GM21737 (cell line): Measurements from ENCODE around the gene PEX14.

Experiments
- ATAC-seq: cut with Tn5 transposase; IDR thresholded peaks from one replicate; pipeline ENCODE4 v1.9.1; 2021; ENCODE audit warnings: mild to moderate bottlenecking, moderate library complexity; ENCODE audit not compliant: unreplicated experiment

Gene PEX14

DNA sequence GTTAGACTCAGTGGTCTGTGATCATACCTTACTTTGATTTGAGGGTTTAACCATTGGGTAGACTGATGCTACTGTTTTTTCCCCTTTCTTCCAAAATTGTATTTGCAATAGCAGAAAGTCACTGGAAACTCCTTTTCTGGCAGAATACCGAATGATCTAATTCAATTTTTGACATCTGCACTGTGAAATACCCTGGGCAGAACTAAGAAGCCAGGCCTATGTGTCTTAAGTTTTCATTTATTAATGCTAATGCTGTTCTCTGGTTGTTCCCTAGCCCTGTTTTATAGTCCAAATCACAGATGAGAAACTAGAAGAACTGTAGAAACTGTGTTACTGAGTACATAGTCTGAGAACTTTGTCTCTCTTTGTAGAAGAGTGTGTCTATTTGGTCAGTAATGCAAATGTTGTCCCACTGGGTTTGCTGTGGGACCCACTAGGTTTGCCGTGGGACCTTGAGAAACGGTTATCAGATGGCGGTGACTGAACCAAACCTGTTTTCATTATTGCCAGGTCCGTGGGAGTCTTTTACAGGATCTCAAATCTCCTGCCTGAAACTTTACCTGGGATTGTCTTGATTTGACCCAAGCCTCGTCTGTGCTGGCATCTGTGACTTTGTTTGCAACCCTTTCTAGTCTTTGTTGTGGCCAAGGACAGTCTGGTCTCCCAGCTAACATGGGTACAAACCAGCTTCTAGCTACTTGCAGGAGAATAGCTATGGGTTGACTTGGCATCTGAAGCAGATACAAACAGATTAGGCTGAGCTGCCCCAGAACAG is 41.4 kb downstream of the PEX14 start:
- ATAC-seq: no peak

DNA sequence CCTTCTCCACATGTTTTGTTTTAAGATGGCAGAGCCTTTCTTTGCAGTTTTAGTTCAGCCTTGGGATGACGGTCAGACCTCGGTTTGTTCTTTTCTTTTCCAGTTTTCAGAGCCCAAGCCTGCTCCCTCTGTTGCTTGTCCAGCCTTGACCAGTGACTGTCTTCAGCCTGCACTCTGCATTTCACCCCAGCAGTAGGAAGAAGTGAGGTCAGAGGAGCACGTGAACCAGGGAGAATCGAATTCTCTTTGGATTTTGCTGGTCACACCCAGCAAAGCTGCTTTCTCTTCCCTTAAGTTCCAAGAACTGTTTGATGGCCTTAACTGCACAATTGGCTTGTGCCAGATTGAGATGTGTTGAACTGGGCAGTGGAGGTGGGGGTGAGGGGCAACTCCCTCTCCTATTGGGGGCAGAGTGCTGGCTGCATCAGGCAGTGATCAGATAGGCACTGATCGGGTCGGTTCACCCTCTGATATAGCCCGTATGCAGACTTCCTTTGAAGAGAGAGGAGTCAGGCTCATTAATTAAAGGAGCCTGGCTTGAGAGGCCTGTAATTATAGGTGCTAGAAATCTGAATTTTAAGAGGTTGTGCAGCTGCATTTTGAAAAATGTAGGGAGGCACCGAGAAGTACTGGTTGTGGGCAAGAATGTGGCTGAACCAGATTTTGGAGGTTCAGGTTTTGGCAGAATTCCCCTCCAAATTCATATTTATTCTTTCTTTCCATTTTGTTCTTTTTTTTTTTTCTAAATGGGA is 42.4 kb downstream of the PEX14 start:
- no peak for ATAC-seq

DNA sequence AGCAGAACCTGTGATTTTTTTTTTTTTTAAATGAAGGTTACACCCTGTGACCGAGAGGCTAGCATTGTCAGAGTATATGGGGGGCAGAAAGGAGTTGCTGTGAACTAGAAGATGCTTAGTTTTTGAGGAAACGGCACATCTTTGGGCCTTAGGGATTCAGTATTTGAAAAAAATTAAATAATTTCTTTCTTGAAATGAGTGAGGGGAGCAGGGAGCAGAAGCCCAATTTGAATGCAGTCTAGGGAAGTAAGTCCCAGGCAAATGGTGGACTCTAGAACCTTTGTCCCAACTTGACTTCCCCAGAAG is 42.9 kb downstream of the PEX14 start:
- ATAC-seq: no peak

DNA sequence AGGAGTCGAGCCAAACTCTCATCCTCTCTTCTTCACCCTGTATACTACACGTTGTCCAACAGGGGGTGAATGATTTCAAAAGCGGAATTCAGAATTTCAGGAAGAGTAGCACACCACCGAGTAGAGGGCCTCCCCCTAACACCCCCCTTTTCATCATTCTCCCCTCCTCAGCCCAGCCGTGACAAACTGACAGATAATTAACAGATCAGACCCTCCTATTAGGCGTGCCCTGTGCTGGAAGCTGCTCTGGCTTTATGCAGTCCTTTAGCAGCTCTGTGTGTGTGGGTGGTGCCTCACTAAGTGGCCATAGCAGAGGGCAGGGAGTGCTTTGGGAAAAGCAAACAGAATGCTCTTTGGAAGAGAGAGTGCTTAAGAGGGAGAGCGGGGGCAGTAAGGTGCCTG is 44.3 kb downstream of the PEX14 start:
- no peak for ATAC-seq

DNA sequence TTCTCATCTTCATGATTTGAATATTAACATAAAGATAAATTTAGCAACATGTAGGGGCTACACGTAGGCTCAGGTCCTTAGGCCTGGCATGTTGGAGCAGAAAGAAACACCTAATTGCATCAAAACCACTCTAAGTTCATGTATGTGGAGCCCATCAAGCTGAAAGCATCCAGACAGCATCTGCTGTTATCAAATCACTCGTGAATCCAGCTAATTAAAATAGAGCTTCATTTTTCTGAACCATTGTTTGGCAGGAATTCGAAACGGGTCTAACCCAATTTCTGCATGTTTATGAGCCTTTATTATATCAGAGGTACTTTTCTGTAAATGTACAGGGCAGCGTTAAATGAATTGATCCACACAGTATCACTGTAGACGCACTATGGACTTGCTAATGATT is 45.7 kb downstream of the PEX14 start:
- no peak for ATAC-seq

DNA sequence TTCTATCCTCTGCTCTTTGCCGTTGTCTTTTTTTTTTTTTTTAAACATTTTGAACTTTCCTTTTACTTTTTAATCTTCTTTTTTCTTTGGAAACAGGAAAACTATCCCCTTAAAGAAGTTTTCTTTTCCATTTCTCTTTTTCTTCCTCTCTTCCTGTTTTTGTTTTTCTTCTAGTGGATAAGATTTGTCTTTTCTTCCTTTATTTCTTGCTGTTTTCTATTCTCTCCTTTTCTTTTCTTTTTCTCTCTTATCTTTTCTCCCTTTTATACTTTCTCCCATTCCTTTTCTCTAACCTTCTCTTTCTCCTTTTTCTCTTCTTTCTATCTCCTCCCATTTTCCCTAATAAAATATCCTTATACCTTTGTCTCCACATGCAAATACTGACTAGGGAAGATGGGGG is 46.2 kb downstream of the PEX14 start:
- ATAC-seq: no peak

DNA sequence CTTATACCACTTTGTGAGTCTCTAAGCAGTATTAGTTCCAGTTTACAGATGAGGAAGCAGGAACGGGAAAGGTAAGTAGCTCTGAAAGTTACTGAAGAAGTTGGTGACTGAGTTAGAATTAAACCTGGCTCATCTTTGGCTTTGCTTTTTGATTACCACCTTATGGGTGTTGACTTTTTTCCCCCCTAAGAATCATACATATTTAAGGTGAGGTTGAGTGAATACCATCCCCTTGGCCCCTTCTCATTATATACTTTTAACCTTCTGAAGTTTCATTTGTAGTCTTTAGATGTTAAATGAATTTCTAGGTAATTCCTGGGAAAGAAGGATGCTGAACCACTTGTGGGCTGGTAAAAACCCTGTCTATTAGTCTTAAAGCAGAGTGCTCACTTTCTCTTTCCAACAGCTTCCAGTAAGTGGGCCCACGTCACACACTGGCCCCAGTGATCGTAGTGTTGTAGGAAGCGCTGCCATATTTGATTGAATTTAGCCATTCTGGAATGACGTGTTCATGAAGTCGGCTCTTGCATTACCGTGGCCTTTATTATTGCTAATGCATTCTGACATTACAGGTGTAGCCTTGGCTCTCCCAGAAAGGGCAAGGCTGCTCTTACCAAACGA is 46.9 kb downstream of the PEX14 start:
- ATAC-seq: no peak

DNA sequence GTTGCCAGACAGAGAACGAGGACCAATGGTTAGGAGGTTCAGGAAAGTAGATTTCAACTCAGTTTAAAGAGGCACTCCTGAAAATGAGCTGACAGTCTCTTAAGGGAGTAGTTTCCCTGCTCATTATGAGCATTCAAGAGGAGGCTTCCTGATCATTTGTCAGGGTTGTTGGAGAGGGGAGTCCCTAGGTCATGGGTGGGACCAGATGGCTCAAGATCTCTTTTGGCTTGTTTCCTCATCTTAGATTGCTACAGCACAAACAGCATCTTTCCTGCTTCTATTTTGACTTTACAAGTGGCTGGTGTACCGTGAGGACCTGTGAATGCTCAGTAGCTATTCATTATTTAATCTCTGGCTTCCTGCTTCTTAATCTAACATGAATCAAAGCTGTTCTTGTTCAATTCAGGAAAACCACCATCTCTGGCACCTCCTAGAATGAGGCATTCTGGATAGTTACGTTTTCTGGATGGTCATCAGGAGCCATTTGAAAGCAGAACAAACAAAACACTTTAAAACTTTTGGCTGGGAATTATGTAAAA is 47.6 kb downstream of the PEX14 start:
- no peak for ATAC-seq

DNA sequence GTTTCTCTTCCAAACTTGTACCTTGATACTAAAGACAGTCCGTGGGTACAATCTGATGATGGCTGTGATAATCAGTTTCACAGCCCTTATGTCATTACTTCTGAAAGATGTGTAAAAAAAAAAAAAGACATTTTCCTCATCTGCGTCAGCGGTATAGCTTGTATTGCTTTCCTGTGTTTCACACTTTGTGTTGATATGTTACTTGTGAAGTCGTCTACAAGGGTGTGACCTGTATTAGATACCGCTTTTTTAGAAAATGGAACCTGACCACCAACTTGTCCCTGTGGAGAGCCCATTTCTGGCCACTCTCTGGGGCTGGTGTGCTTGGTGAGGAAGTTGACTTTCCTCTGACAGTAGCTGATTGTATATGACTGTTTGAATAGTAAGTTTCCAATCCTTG is 50.5 kb downstream of the PEX14 start:
- ATAC-seq: no peak

DNA sequence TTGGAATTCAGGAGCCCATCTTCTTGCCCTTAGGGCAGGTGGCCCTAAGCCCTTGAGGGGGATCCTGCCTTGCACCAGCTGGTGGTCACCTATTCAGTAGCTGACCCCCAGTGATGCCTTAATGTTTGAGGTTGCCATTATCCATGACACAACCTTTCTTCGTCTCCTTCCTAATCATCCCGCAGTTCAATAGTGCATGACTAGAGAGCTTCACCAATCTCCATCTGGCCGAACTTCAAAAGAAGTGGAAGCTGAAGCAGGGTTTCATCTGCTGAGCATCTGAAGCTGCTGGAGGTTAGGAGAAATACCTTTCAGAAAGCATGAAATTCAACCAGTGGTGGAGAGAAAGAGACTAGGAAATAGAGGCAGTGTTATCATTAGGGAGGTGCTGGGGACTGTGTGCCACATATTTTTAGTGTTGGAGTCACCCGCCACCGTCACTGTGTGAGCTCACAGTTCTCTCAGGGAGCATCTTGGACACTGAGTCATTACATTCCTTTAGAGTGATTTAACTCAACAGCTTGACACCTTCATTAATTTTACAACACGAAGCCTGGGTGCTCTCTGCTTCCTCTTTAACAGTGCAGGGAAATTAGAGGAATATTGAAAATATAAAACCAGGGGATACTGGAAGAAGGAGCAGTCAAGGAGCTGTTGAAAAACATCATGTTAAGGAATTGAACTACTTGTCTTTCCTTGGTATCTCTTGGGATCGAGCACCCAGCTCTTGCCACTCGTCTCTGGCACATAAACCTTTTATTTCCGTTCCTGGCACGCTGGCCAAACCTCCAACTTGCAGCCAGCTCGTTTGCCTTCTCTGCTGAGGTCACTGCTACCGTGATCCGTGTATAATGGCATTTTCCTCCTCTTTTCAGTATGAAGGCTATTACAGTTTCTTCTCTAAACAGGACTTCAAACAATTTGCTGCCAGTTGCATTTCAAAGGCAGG is 53.6 kb downstream of the PEX14 start:
- ATAC-seq: no peak

DNA sequence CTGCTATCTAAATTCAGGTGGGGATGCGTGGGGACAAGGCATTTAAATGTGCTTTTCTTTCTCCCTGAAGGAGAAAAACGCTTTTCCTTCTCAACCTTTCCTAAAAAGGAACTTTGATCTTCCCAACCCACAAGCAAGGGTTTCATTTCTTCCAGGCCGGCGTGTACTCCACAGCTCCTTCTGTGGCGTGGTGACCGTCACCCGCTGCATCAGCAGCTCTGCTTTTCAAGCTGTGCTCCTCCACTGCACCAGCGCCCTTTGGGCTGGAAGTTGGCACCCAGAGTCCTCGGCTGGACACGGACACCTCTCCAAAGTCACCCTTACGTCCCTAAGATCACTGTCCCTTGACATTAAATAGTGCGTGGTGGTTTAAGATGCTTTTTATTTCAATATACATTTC is 54.3 kb downstream of the PEX14 start:
- no peak for ATAC-seq

DNA sequence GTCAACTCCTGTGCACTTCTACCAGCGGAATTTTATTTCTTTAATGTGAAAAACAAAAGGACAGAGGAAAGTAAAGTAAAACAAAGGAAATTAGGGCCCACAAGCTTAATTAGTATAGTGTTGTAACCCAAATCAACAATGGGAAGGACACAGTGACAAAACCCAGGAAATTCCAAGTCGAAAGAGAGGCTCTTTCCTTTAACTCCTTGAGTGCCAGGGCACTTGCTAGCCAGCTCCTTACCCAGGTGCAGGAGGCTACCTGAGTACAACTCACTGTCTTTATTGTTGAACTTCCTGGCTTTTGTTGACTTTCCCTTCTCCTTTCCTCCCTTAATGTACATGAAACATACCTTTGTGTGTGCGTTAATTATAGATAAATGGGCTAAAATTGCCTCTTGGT is 55.0 kb downstream of the PEX14 start:
- ATAC-seq: no peak

DNA sequence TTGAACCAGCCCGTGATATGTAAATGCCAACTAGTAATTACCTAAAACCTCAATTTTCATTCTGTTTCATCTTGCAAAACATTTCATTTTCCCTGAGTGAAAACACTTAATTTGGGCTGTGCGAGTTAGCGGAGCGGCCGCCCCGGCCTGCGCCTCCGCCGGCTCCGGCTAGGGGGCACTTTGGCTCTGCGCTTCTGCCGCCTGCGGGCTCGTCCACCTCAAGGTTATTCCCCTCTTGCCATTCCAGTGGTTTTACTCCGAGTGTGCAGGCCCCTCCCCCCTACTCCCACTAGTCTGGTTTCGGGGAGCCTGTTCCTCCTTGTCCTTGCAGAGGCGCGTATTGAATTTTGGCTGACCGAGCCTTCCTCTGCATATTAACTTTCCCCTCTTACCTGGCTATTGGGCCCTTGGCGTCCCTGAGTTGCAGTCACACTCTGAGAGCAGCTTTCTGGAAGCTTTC is 55.6 kb downstream of the PEX14 start:
- no peak for ATAC-seq

DNA sequence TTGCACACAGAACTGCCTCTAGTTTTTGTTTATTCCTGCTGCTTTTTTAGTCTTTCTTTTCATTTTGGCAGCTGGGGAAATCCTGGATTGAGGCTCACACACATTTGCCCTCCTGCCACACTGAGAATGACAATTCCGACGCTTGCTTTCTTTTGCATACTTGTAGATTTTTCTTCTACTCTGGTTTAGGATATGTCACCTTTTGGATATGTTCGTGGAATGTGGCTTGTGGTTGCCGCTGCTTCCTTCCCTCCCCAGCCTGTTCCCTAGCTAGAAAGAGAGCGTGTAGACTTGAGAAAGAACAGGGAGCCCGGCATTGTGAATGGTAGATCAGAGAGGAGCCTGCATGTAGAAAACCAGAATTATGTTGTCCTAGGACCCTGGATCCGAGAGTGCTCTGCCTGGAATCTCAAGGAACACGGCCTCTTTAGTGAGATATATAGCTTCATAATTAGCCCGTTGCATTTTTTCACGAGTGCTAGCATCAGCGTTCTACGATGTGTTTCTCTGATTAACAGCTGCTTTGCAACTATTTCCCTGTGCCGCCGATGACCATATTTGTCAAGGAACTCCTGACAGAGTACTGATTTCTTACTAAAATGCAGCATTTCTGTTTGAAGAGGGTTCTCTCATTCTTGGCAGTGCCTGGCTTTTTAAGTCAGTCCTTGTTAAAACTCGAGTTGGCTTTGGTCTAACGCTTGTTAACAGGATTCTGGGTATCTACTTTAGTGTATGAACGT is 56.2 kb downstream of the PEX14 start:
- no peak for ATAC-seq

DNA sequence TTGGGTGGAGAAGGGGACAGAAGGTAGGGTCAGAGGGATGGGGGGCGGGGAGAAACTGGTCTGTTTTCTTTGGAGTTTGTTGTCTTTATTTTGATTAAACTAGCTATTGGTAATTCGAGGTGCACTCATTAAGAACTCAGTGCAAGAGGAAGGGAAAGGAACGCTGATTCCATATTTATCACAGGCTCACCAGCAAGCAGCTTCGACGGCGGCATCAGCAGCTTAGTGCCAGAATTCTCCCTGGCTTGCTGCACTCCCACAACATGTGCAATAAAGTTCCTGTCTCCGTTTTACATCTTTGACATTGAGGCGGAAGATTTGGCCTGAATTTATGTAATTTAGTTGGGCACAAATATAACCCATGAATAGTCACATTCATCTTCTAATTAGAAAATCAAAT is 57.6 kb downstream of the PEX14 start:
- no peak for ATAC-seq

DNA sequence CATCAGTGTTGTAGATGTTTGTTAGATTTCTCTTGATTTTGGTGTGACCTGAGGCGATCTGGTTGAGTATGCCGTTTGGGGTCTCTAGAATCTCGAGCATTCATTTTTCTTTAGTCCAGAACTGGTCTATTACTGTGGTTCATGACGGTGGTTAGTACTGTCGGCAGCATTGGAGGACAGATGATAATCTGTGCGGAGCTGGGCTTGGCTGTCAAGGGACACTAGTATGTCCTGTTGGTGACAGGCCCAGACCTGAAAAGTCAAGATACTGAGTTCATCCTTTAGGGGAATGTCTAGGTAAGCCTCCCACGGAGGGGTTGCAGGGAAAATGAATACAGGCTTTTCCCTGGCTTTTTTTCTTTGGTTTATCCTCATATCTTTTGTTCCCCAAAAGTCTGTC is 59.8 kb downstream of the PEX14 start:
- no peak for ATAC-seq

DNA sequence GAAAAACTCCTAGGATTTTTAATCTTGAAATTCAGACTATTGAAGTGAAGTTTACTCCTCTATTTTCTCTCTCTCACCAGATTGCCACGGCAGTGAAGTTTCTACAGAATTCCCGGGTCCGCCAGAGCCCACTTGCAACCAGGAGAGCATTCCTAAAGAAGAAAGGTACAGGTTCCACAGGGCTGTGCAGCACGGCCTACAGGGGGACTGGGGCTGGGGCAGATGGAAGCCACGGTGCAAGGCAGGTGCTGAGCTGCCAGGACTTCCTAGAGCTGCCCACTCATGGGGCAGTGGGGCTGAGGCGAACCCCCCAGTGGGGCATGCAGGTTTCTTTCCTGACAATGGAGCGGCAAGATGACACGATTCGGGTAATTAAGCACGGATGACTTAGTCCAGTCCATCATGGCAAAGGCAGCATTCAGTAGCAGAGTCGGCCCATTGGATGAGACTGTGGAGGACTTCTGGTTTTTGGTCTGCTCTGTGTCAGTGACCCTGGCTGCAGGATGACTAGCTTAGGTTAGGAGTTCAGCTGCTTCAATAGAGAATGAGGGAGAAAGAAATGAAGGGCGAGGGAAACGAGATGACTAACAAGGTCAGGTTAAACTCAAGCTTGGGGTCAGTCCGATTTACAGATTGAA is 61.5 kb downstream of the PEX14 start:
- no peak for ATAC-seq

DNA sequence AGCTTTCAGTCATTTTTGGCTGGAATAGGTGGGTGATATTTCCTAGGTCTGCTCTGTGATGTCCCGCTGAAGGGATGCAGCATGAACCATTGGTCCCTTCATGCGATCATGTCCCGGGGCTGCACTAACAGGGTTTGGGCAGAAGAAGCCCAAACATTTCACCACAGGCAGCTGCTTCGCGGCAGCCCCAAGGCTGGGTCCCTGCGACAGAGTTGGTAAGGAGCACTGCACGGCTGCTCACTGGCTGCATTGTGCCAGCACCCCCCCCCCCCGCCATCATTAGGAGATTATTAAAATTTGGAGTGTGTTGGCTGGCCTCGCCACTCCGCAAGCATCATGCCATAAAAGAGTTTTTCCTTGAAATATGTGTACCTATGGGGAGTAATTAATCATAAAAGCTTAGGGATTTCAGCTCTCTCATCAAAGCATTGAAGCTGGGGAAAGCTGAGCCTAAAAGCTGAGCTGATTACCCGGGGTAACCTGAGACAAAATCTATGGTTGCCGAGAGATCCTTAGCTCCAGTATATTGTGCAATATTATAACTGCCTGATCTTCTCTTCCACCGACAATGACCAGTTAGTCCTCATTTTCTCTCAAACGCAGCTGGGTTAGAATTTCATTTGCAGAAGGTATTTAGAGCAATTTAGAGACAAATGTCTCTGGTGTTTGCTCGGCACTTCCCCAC is 62.5 kb downstream of the PEX14 start:
- no peak for ATAC-seq
